Mesothelial cell of epicardium (in vitro differentiated cells): Measurements from ENCODE around the gene SLC49A4. TPM values are rescaled to one million over a fixed set of nuclear protein-coding genes. Genes with fewer than 3 reads are reported as not detected.

Source experiments
- DNase-seq, 2 experiments: peaks; one replicate each; pipeline ENCODE4 v3.0.0; 2021; ENCODE audit warnings: low spot score in 2 of 2; ENCODE audit not compliant: unreplicated experiment in 2 of 2
- H3K27ac Mint-ChIP-seq: 2 replicates; pipeline ENCODE4 v1.8.0; 2021; ENCODE audit warnings: mixed read lengths
- H3K27me3 Mint-ChIP-seq: 2 replicates; pipeline ENCODE4 v1.8.0; 2021; ENCODE audit warnings: low read depth, mixed read lengths
- H3K36me3 Mint-ChIP-seq: 2 replicates; pipeline ENCODE4 v1.8.0; 2021; ENCODE audit warnings: mixed read lengths
- H3K4me1 Mint-ChIP-seq: 2 replicates; pipeline ENCODE4 v1.8.0; 2021; ENCODE audit warnings: mixed read lengths
- H3K4me3 Mint-ChIP-seq: 2 replicates; pipeline ENCODE4 v1.8.0; 2021; ENCODE audit warnings: mild to moderate bottlenecking, moderate library complexity, mixed read lengths
- H3K9me3 Mint-ChIP-seq: 2 replicates; pipeline ENCODE4 v1.8.0; 2021; ENCODE audit warnings: mixed read lengths
- CTCF ChIP-seq: fragments of 200-600 bp; sonication (generic); IDR thresholded peaks from one replicate; pipeline ENCODE4 v1.5.0; 2021; ENCODE audit warnings: antibody characterized with exemption; ENCODE audit not compliant: unreplicated experiment
- total RNA-seq: library from RNA; stranded (reverse); gene quantifications from 3 replicates; pipeline ENCODE4 v1.2.1, GENCODE V29; 2021

The SLC49A4 gene
- total RNA-seq, 1 donor from 2014 or later: 18.1 TPM

DNA sequence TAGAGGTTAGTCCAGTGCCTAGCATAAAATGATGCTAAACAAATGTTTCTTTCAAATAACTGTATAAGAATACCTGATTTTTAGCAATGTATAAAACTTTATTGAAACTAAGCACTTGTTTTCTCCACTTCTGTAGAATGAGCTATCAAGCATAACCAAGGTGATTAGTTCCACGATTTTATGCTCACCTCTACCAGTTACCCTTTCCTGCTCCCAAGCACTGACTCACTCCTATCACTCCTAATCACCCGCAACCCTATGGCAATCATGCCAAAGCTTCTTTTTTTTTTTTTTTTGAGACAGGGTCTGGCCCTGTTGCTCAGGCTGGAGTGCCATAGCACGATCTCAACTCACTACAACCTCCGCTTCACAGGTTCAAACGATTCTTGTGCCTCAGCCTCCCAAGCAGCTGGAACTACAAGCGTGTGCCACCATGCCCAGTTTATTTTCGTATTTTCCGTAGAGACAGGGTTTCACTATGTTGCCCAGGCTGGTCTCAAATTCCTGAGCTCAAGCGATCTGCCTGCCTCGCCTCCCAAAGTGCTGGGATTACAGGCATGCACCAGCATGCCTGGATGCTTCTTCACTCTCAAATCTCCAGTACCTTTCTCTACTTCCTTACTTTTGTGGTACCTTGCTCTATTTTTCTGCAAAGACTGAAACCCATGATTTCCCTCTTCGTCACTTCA, 5.1 kb upstream of the SLC49A4 start:
- H3K4me3 Mint-ChIP-seq: no peak overlapping the region
- no peaks in the 10 kb centered on the region for H3K36me3 Mint-ChIP-seq
- TF ChIP-seq CTCF: no peak
- H3K9me3 Mint-ChIP-seq: no peaks in the 10 kb centered on the region
- no peaks in the 10 kb centered on the region for H3K27me3 Mint-ChIP-seq
- DNase-seq: no peak
- H3K4me1 Mint-ChIP-seq: peaks cover 21% of the 10 kb centered on the region
- H3K27ac Mint-ChIP-seq: peak overlapping the region; percentile 36

DNA sequence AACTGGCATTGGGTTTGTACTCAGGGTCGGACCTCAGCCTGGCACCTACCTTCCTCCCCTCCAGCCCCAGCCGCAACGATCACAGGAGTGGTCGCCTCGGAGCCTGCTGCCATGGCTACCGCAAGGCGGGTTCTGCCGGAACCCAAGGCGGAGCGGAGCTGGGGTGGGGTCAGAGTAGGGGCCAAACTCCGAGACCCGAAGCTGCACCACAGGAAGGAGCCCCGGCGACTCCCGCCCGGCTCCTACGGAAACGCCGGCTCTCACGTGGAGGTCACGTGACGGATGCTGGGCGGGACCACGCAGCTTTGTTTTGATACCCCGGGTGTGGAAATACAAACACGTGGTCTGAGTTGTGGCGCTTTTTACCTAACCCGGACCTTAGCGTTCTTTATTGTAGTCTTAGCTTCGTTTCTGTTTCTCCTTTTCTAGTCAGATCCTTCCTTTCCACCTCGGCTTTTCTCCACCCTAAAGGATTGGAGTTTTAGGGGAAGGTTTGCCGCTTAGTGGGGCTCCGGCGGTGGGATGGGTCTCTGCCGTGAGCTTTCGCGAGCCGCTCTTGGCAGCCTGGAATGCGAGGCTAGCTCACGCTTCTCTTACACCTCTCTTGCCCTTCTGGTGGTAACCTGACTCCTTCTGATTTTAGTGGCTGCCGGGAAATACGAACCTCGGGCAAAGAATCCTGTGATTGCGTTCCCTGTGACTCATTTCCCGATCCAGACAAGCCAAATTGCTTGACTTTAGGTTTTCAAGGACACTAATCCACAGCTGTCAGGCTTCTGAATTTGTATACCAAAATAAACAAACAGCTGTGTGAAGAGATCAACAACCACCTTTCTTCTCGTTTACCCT, 1.1 kb upstream of the SLC49A4 start, which contains the start of gene HSPBAP1:
TSS of gene HSPBAP1 (minus strand) at position 264 of the 849 bp plus-strand sequence. CDS start at position 113, 151 bp downstream.
- DNase-seq: peak; percentile 75 to 82
- Mint-ChIP-seq H3K9me3 (no peaks in the 10 kb centered on the region), H3K4me1 (peaks cover 28% of the 10 kb centered on the region), H3K4me3 (no peak within 1 kb of the TSS), H3K27me3 (no peaks in the 10 kb centered on the region), H3K36me3 (no peaks in the 10 kb centered on the region), H3K27ac (peak within 1 kb of the TSS; percentile 99)
- TF ChIP-seq CTCF: no peak

- TF ChIP-seq CTCF: no peak
- DNase-seq: no peak
- H3K27me3 Mint-ChIP-seq: no peaks in the 10 kb centered on the region
These were observed 438 bp upstream of the SLC49A4 start for GRCh38 chr3:122794483-122794778.

GRCh38 chr3:122795674-122796195, 866 bp downstream of the SLC49A4 start:
- no peak for DNase-seq
- peaks cover 28% of the 10 kb centered on the region for H3K4me1 Mint-ChIP-seq
- TF ChIP-seq CTCF: no peak
- H3K27ac Mint-ChIP-seq: peak overlapping the region; percentile 81
- H3K4me3 Mint-ChIP-seq: peak overlapping the region; percentile 79
- H3K27me3 Mint-ChIP-seq: no peaks in the 10 kb centered on the region
- no peaks in the 10 kb centered on the region for H3K36me3 Mint-ChIP-seq
- no peaks in the 10 kb centered on the region for H3K9me3 Mint-ChIP-seq

More at GRCh38 chr3:122794483-122794778, 438 bp upstream of the SLC49A4 start:
- Mint-ChIP-seq H3K4me3 (no peak overlapping the region), H3K9me3 (no peaks in the 10 kb centered on the region), H3K36me3 (no peaks in the 10 kb centered on the region), H3K27ac (peak overlapping the region; percentile 99), H3K4me1 (peaks cover 28% of the 10 kb centered on the region)

GRCh38 chr3:122797291-122797690, 2.4 kb downstream of the SLC49A4 start:
- no peaks in the 10 kb centered on the region for H3K27me3 Mint-ChIP-seq
- peaks cover 28% of the 10 kb centered on the region for H3K4me1 Mint-ChIP-seq
- no peak for DNase-seq
- H3K36me3 Mint-ChIP-seq: no peaks in the 10 kb centered on the region
- no peak for TF ChIP-seq CTCF
- H3K9me3 Mint-ChIP-seq: no peaks in the 10 kb centered on the region
- no peak overlapping the region for H3K27ac Mint-ChIP-seq
- no peak overlapping the region for H3K4me3 Mint-ChIP-seq
